Neural cell (in vitro differentiated cells): Measurements from ENCODE around the gene C20orf141. TPM values are rescaled to one million over a fixed set of nuclear protein-coding genes. Genes with fewer than 3 reads are reported as not detected.

Source experiments
- H2AFZ ChIP-seq: fragments of 200-600, 300-800 bp; sonication (generic), shearing (Covaris generic); 2 replicates; pipeline ENCODE4 v1.6.0; 2014; ENCODE audit warnings: low read depth, mild to moderate bottlenecking, antibody characterized with exemption, low read length, moderate library complexity
- H3F3A ChIP-seq: fragments of 200-600 bp; shearing (Covaris generic); 2 replicates; pipeline ENCODE4 v1.6.1; 2016; ENCODE audit warnings: mild to moderate bottlenecking, moderate library complexity, mixed read lengths, antibody characterized with exemption, low read length; ENCODE audit not compliant: insufficient read depth, poor library complexity, severe bottlenecking
- H3K27ac ChIP-seq: fragments of 200-600, 300-800 bp; sonication (generic), shearing (Covaris generic); 2 replicates; pipeline ENCODE4 v1.5.1; 2014; ENCODE audit warnings: mild to moderate bottlenecking, low read length, moderate library complexity
- H3K27me3 ChIP-seq: fragments of 300-800, 200-600 bp; sonication (generic), shearing (Covaris generic); 2 replicates; pipeline ENCODE4 v1.6.0; 2014; ENCODE audit warnings: mild to moderate bottlenecking, low read depth, low read length, moderate library complexity; ENCODE audit not compliant: insufficient read depth
- H3K36me3 ChIP-seq: fragments of 300-800, 200-600 bp; sonication (generic), shearing (Covaris generic); 2 replicates; pipeline ENCODE4 v1.5.1; 2014; ENCODE audit warnings: mild to moderate bottlenecking, antibody characterized with exemption, low read length, moderate library complexity; ENCODE audit not compliant: insufficient read depth
- H3K4me2 ChIP-seq: fragments of 300-800, 200-600 bp; sonication (generic), shearing (Covaris generic); 2 replicates; pipeline ENCODE4 v1.6.0; 2014; ENCODE audit warnings: mild to moderate bottlenecking, low read length
- H3K4me3 ChIP-seq: fragments of 300-800, 200-600 bp; sonication (generic), shearing (Covaris generic); 2 replicates; pipeline ENCODE4 v1.5.1; 2014; ENCODE audit warnings: mild to moderate bottlenecking, low read length, moderate library complexity
- H3K79me2 ChIP-seq: fragments of 200-600 bp; shearing (Covaris generic); replicated peaks from 2 replicates; pipeline ENCODE4 v1.6.0; 2014; ENCODE audit warnings: mild to moderate bottlenecking, low read length, moderate library complexity; ENCODE audit not compliant: insufficient read depth
- H3K9ac ChIP-seq: fragments of 300-800, 200-600 bp; sonication (generic), shearing (Covaris generic); 2 replicates; pipeline ENCODE4 v1.6.1; 2016; ENCODE audit warnings: mild to moderate bottlenecking, low read length, mixed read lengths
- H3K9me2 ChIP-seq: fragments of 200-600 bp; shearing (Covaris generic); 2 replicates; pipeline ENCODE4 v1.6.1; 2016; ENCODE audit warnings: mild to moderate bottlenecking, low read length, mixed read lengths; ENCODE audit not compliant: insufficient read depth
- H3K9me3 ChIP-seq: fragments of 200-600, 300-800 bp; sonication (generic), shearing (Covaris generic); 2 replicates; pipeline ENCODE4 v1.6.1; 2016; ENCODE audit warnings: mild to moderate bottlenecking, mixed run types, low read length, moderate library complexity, mixed read lengths
- H4K20me1 ChIP-seq: fragments of 200-600 bp; shearing (Covaris generic); 2 replicates; pipeline ENCODE4 v1.6.1; 2016; ENCODE audit warnings: mild to moderate bottlenecking, mixed run types; ENCODE audit not compliant: insufficient read depth
- EP300 ChIP-seq: fragments of 450-650 bp; conservative IDR thresholded peaks from 2 replicates; pipeline ENCODE4 v1.6.1; 2014; ENCODE audit warnings: antibody characterized with exemption, mild to moderate bottlenecking, moderate library complexity; ENCODE audit not compliant: poor library complexity, severe bottlenecking
- EZH2 ChIP-seq: fragments of 200-600, 300-800 bp; shearing (Covaris generic), sonication (generic); IDR thresholded peaks from 2 replicates; pipeline ENCODE4 v1.6.1; 2014; ENCODE audit warnings: antibody characterized with exemption, low read length, borderline replicate concordance, mild to moderate bottlenecking; ENCODE audit not compliant: insufficient read depth, poor library complexity, severe bottlenecking
- MXI1 ChIP-seq: fragments of 450-650 bp; conservative IDR thresholded peaks from 2 replicates; pipeline ENCODE4 v1.6.1; 2014; ENCODE audit warnings: antibody characterized with exemption, mild to moderate bottlenecking; ENCODE audit not compliant: poor library complexity, severe bottlenecking
- POLR2AphosphoS5 ChIP-seq: IDR thresholded peaks from 2 replicates; pipeline ENCODE4 v1.6.1; 2012
- RAD21 ChIP-seq: fragments of 450-650 bp; conservative IDR thresholded peaks from 2 replicates; pipeline ENCODE4 v1.6.1; 2014; ENCODE audit warnings: antibody characterized with exemption, mild to moderate bottlenecking, moderate library complexity
- SMC3 ChIP-seq: fragments of 450-650 bp; conservative IDR thresholded peaks from 2 replicates; pipeline ENCODE4 v1.6.1; 2014; ENCODE audit warnings: antibody characterized with exemption, mild to moderate bottlenecking, moderate library complexity; ENCODE audit not compliant: poor library complexity
- TAF1 ChIP-seq: IDR thresholded peaks from 2 replicates; pipeline ENCODE4 v1.6.1; 2012; ENCODE audit warnings: low read depth
- polyA plus RNA-seq: library from polyadenylated mRNA; depleted of rRNA; stranded (reverse); fragments of >200 nt; gene quantifications from 2 replicates; pipeline ENCODE4 v1.2.3, GENCODE V29; 2014
- TF ChIP-seq, protein P1 (sequence below): fragments of 450-650 bp; IDR thresholded peaks from 2 replicates; pipeline ENCODE4 v1.5.1; 2014; ENCODE audit warnings: antibody characterized with exemption, mild to moderate bottlenecking, moderate library complexity; ENCODE audit not compliant: poor library complexity, severe bottlenecking
- TF ChIP-seq, protein P2 (sequence below): IDR thresholded peaks from 2 replicates; pipeline ENCODE4 v1.6.1; 2012; ENCODE audit warnings: borderline replicate concordance

Gene C20orf141
- polyA plus RNA-seq, 1 donor from 2014 or later = not detected

DNA sequence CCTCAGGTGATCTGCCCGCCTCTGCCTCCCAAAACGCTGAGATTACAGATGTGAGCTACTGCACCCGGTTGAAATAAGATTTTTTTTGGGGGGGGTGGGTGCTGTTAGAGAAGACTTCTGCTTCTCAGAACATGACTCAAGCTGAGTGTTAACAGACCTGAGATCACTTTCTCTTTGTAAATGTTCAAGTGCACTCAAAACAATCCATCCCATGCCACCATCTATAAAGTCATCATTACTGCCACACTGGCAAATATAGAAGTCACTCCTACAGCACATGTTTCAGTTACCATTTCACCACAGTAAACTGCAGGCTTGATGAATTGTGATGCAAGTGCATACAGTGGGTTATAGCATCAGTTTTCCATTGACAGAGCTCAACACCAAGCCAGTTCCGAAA is 34.7 kb downstream of the C20orf141 start:
- Histone ChIP-seq H3K36me3 (no peaks in the 10 kb centered on the region), H3K4me3 (no peak overlapping the region), H4K20me1 (no peaks in the 10 kb centered on the region), H3F3A (no peaks in the 10 kb centered on the region), H3K27me3 (no peaks in the 10 kb centered on the region), H3K79me2 (no peaks in the 10 kb centered on the region), H3K9ac (no peak overlapping the region), H3K27ac (no peak overlapping the region), H3K9me3 (no peaks in the 10 kb centered on the region), H3K9me2 (no peaks in the 10 kb centered on the region), H2AFZ (no peak overlapping the region), H3K4me2 (no peak overlapping the region)
- TF ChIP-seq, protein P1, sequence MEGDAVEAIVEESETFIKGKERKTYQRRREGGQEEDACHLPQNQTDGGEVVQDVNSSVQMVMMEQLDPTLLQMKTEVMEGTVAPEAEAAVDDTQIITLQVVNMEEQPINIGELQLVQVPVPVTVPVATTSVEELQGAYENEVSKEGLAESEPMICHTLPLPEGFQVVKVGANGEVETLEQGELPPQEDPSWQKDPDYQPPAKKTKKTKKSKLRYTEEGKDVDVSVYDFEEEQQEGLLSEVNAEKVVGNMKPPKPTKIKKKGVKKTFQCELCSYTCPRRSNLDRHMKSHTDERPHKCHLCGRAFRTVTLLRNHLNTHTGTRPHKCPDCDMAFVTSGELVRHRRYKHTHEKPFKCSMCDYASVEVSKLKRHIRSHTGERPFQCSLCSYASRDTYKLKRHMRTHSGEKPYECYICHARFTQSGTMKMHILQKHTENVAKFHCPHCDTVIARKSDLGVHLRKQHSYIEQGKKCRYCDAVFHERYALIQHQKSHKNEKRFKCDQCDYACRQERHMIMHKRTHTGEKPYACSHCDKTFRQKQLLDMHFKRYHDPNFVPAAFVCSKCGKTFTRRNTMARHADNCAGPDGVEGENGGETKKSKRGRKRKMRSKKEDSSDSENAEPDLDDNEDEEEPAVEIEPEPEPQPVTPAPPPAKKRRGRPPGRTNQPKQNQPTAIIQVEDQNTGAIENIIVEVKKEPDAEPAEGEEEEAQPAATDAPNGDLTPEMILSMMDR = no peak
- no peak for TF ChIP-seq SMC3
- TF ChIP-seq EZH2 = no peak
- TF ChIP-seq EP300 = no peak
- no peak for TF ChIP-seq POLR2AphosphoS5
- TF ChIP-seq TAF1 = no peak
- TF ChIP-seq MXI1 = no peak
- TF ChIP-seq RAD21 = no peak
- TF ChIP-seq, protein P2, sequence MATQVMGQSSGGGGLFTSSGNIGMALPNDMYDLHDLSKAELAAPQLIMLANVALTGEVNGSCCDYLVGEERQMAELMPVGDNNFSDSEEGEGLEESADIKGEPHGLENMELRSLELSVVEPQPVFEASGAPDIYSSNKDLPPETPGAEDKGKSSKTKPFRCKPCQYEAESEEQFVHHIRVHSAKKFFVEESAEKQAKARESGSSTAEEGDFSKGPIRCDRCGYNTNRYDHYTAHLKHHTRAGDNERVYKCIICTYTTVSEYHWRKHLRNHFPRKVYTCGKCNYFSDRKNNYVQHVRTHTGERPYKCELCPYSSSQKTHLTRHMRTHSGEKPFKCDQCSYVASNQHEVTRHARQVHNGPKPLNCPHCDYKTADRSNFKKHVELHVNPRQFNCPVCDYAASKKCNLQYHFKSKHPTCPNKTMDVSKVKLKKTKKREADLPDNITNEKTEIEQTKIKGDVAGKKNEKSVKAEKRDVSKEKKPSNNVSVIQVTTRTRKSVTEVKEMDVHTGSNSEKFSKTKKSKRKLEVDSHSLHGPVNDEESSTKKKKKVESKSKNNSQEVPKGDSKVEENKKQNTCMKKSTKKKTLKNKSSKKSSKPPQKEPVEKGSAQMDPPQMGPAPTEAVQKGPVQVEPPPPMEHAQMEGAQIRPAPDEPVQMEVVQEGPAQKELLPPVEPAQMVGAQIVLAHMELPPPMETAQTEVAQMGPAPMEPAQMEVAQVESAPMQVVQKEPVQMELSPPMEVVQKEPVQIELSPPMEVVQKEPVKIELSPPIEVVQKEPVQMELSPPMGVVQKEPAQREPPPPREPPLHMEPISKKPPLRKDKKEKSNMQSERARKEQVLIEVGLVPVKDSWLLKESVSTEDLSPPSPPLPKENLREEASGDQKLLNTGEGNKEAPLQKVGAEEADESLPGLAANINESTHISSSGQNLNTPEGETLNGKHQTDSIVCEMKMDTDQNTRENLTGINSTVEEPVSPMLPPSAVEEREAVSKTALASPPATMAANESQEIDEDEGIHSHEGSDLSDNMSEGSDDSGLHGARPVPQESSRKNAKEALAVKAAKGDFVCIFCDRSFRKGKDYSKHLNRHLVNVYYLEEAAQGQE = no peak

DNA sequence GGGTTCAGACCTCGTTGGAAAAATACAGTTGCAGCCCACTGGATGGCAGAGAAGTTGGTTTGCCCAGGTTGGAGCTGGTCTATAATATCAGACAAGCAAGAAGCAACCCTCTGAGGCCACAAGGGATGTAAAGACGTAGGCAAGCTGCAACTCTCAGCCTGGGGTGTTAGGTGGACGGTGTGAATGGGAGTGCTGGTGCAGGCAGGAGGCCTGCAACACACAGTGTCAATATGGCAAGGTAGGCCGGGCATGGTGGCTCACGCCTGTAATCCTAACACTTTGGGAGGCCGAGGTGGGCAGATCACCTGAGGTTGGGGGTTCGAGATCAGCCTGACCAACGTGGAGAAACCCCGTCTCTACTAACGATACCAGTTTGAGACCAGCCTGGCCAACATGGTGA is 36.3 kb downstream of the C20orf141 start:
- Histone ChIP-seq H3K9me2 (no peaks in the 10 kb centered on the region), H3K36me3 (no peaks in the 10 kb centered on the region), H3K9me3 (no peaks in the 10 kb centered on the region), H2AFZ (no peak overlapping the region), H3K79me2 (no peaks in the 10 kb centered on the region), H4K20me1 (no peaks in the 10 kb centered on the region), H3F3A (no peaks in the 10 kb centered on the region), H3K27me3 (no peaks in the 10 kb centered on the region), H3K27ac (no peak overlapping the region), H3K4me3 (no peak overlapping the region), H3K4me2 (no peak overlapping the region), H3K9ac (no peak overlapping the region)
- TF ChIP-seq POLR2AphosphoS5 (no peak), EP300 (no peak), SMC3 (no peak), TAF1 (no peak), EZH2 (no peak)
- TF ChIP-seq, protein P2 = no peak
- TF ChIP-seq, protein P1 = no peak
